GM18505 (cell line): ENCODE results near the gene GPC3.

Source experiments
- ATAC-seq: cut with Tn5 transposase; IDR thresholded peaks from one replicate; pipeline ENCODE4 v1.9.1; 2021; ENCODE audit not compliant: unreplicated experiment
- POLR2A ChIP-seq: IDR thresholded peaks from 4 replicates; pipeline ENCODE4 v1.6.1; 2011; ENCODE audit warnings: borderline replicate concordance; ENCODE audit not compliant: insufficient read depth, insufficient read length; ENCODE audit errors: extremely low read depth

Gene GPC3

DNA sequence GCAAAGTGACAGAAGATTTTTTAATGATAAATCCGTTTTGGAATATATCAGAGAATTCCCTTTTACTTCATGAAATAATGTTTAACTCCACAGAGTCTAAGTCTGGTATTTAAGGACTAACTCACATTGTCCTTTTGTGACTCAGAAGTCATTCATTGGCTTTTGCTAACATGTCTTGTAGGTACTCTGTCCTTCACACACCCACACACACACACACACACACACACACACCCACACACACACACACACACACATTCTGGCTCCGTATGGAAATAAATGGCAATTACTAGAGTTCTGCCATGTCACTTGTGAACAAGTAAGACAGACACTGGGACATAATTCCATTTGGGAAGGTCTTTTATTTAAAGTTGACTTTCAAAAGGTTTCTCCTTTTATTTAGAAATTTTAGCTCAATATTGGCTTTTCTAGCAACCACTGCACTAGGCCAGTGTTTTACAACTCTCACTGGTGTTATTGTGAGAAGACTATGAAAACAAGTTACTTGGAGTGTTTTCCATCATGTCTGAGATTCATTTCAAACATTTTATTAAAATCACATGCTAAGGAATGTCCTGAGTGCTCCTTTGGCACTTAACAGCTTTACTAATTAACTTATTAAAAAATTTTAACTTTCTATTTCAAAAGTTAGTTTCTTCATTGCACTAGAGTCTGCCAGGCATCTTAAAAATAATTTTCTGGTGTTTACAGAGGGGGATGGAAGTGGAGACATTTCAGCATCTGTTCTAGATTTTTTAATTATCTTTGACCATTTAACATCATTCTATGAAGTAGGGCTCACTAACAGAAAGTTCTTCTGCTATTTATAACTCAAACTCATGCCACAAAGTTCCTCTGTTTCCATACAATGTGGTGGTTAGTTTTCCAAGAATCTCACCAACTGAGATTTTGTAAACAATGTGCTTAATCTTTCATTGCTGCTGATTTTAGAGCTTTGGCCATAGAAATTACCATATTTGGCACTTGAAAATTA lies 329.8 kb downstream of the GPC3 start:
- TF ChIP-seq POLR2A = no peak
- ATAC-seq = no peak

DNA sequence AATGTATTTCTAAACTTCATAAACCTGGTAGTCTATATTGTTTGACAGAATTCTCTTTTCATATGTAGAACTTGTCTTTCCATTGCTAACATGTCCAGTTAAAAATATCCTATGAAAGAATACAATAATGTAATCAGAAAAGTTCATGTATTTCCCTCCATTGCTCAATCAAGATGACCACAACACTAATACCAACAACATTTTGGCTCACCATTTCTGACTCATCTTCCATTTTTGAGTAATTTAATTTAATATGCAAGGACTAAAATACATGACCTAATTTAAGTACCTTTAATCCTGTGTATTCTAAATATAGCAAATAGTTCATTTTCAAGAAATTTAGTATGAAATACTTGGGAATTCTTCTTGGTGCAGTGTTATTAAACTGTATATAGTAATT lies 330.6 kb downstream of the GPC3 start:
- TF ChIP-seq POLR2A = no peak
- ATAC-seq = no peak

DNA sequence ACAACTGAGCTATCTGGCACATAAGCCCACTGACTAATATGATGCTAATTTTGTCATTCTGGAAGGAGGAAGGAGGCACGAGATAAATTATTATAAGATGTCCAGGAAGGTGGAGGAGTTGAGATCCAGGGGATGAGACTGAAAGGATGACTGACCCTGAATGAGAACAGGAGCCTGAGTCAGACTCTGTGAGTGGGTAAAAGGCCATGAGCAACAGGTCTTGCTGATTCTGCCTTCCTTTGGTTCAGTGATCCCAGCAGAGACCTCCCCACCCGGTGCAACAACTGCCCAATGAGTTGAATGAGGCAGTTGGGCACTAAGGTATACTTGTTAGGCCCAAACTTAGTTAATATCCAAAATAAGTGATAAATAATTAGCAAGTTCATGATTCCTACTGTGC lies 332.0 kb downstream of the GPC3 start:
- no peak for ATAC-seq
- TF ChIP-seq POLR2A = no peak

DNA sequence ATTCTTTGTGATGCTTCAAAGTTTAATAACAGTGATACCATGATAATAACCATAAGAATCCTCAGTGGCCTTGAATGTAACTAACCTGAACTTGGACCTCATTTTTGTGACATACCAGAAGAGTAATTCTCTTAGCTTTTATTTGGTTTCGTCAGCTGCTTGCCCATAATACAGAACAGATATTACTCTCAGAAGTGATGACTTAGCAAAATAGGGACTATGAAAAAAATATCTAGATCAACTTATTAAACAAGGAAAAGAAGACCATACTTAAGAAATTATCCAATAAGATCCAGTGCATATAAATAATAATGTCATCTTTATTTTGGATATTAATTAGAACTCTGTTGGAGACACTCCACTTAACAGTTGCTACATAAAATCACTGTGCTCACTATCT lies 333.2 kb downstream of the GPC3 start:
- ATAC-seq = no peak
- no peak for TF ChIP-seq POLR2A

DNA sequence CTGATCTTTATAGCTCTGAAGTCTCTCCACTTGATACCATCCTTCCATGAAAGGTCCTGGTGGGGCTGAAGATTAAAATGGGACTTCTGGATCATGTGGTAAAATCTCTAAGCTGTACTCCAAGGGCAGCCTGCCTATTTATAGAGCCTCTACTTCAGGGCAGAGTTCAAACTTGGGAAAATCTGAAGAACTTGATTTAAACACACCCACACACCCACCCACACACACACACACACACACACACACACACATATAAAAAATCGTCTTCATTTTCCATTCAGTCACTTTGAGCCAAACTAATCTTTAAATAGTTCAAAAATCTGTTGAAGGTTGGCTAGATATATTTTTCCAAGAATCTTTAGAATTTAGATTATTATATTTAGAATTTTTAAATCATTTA lies 335.2 kb downstream of the GPC3 start:
- TF ChIP-seq POLR2A = no peak
- ATAC-seq = no peak

DNA sequence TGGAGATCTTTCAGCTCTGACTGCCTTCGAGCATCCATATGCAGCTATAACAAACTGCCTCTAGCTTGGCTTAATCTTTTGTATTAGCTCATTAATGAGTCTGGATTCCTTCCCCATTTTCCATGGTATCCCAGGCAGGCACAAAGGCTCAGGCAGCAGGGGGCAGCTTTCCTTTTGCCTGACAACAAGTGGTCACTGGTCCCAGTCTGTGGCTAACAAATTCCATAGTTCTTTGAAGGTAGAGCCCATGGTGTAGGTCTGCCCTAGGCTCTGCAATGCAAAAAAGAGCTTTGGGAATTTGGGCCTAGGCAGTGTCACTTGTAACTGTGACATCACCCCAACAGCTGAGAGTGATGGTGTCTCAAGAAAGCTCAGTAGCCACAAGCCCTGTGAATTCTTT lies 335.7 kb downstream of the GPC3 start:
- no peak for ATAC-seq
- TF ChIP-seq POLR2A = no peak

DNA sequence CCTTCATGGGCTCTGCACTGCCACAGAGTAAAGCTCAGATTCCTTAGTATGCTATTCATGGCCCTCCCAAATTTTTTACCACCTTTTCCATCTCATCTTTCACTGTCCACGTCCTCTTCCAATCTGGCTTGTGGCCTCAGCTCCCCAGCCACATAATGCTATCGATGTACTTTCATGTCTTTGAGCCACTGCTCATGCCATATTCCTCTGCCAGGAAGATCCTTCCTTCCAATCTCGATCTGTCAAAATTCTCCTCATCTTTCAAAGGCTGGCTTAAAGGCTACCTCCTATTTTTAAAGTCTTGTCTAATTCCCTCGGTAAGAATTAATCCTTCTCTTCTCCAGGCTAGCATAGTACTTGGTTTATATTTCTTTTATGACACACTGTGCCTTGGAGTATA lies 336.8 kb downstream of the GPC3 start:
- TF ChIP-seq POLR2A = no peak
- ATAC-seq = no peak

DNA sequence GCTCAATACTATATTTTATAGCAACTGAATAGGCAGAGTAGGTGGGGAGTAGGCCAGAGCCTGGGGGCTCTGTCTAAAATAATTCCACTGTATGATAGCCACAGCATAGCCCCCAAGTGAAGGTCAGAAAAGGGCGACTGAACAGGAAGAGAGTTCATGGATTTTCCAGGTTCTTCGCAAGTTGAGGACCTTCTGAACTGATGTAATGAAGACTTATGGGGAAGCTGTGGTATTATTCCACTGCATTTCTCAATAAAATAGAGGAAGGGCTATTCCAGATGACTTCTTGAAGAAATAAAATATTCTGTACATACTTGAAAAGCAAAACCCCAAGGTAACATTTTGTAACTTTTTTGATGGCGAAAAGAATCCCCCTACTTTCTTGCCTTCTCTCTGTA lies 338.7 kb downstream of the GPC3 start:
- no peak for ATAC-seq
- no peak for TF ChIP-seq POLR2A

DNA sequence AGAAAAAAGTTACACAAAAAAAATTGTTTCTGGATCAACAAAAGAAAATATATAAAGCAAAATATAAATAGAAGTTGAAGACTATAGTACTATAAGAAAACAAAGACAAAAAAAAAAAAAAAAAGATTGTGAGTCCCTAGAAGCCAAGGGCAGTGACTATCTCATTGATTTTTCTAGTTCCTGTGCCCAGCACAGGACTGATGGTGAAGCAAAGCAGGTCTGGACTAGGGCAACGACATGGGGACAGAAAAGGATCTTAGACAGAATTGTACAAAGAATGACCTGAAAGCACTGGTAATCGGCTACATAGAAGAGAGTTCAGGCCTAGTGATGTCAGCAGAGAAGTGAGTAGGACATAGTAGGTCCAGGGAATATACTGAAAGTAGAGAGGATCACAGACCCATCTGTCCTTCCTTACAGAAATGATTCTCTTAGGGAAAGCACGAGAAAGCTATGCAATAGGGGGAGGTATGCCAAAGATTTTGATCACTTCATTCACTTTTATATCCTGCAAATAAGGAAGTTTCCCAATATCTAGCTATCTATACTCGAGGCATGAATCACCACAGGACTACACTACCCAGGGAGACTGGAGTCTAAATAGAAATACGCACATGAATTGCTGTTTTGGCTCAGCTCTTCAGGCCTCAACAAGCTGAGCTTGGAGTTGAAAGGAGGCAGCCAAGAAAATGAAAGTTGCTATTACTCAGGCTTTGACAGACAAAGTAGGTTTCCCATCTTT lies 339.2 kb downstream of the GPC3 start:
- no peak for ATAC-seq
- no peak for TF ChIP-seq POLR2A

DNA sequence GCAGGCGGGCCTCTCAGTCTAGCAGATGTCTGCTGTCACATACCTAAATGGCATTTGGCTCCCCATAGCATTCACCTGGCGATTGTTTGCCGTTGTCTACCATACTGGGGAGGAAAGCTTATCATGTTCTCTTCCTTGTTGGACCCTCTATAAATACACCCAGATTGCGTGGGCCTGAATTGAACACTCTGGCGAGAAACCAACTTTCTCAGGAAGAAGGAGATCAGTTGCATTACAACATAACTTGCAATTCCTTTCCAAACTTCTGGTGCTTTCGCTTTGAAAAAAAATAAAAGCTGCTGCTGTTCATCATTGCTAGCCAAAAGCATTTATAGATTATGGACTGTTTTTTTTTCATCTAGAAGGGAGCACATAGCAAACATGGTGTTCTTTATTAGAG lies 340.1 kb downstream of the GPC3 start:
- no peak for TF ChIP-seq POLR2A
- ATAC-seq = no peak

DNA sequence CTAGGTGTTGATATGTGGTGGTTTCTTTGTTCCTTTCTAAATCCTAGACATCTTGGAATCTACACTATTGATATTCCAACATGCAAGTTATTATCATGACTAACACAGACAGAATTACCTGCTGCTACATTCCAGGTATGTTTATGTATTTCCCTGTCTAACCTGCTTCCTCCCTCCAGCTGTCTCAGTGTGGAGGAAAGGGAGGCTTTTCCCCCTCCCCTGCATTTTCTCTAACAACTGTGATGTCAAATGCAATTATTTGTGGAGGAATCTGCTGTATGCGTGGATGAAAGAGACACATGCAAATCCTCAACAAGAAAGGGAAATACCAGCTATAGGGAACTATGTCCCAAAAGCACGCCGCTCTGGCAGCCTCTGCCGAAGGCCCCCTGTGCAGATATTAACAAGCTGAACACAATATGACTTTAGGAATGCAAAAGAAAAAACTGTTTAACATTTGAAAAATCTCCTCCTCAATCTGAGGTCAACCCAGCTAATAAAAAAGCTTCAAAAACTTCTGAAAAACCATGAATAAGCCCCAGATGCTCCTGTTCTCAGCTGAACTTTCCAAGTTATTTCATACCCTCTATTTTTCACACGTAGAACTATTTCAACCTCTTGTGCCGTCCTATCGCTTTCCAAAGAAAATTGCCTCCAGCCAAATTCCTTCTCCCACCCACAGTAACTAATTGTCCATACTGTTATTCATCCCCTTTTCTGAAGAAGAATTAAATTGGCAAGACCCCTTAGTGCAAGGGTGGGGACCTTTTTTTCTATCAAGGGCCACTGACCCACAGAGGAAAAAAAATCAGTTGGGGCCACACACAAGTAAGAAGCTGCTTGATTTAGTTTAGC lies 345.0 kb downstream of the GPC3 start:
- TF ChIP-seq POLR2A = no peak
- ATAC-seq = no peak

DNA sequence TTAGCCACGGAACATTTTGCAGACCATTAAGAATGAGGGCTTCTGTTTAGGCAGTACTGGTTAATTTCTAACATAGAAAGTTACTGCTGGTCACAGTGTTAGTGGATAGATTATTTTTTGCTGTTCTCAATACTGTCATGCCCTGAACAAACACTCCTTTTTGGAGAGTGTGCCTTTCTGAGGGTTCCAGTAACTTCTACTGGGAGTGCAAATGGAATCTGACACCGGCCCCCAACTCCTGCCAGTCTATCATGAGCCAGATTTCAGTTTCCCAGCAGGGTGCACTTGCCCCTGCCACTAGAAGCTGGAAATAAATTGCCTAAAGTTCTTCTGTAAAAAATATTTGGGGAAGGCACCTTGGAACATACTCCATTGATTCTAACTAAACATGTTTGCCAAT lies 345.7 kb downstream of the GPC3 start:
- no peak for TF ChIP-seq POLR2A
- ATAC-seq = no peak

DNA sequence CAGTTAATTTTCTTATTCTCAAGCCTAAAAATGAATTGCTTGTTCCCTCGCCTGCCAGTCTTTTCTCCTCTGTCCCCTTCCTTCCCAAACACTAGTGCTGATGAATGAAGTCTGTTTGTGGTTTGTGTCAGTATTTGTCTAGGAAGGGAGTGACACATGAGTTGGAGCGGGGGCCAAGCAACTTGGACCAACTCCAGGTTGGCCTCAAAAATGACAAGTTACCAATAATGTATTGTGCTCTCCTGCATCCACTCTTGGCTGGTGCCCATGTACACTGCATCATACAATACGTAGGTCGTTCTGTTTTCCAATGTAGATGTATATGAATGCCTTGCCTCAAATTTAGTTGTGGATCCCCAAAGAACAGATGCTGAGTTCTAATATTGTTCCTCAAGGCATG lies 347.1 kb downstream of the GPC3 start:
- no peak for ATAC-seq
- TF ChIP-seq POLR2A = no peak
